Thoracic aorta (tissue), 2 donors: ENCODE measurements around the gene B4GALT7. TPM values are rescaled to one million over a fixed set of nuclear protein-coding genes. Genes with fewer than 3 reads are reported as not detected.

Experiments used
- ATAC-seq: fragments of 150-250 bp; one replicate; pipeline ENCODE4 v1.8.0; 2017; ENCODE audit warnings: low read depth; ENCODE audit not compliant: insufficient number of reproducible peaks, low FRiP score
- DNase-seq: peaks from one replicate; pipeline ENCODE4 v3.0.0-alpha.2; 2020; ENCODE audit warnings: low spot score
- H3K27ac ChIP-seq, 2 donors: fragments of 200-600 bp; sonication (generic); 1 replicate in 1 of 2; 2 replicates in 1 of 2; pipeline ENCODE4 v1.5.1; 2016; ENCODE audit warnings: mild to moderate bottlenecking in 2 of 2, moderate library complexity in 2 of 2
- H3K27me3 ChIP-seq: fragments of 200-600 bp; sonication (generic); replicated peaks from 2 replicates; pipeline ENCODE4 v1.6.0; 2016; ENCODE audit warnings: mild to moderate bottlenecking; ENCODE audit not compliant: insufficient read depth
- H3K36me3 ChIP-seq: fragments of 200-600 bp; sonication (generic); one replicate; pipeline ENCODE4 v1.5.1; 2016
- H3K4me1 ChIP-seq, 2 donors: fragments of 200-600 bp; sonication (generic); 1 replicate in 1 of 2; 2 replicates in 1 of 2; pipeline versions ENCODE4 v1.5.1 to v1.6.0; 2016; ENCODE audit warnings: low read depth in 2 of 2, mild to moderate bottlenecking in 1 of 2; ENCODE audit not compliant: control insufficient read depth in 1 of 2
- H3K4me3 ChIP-seq: fragments of 200-600 bp; sonication (generic); 2 replicates; pipeline ENCODE4 v1.5.1; 2016; ENCODE audit warnings: mild to moderate bottlenecking
- H3K9me3 ChIP-seq: fragments of 200-600 bp; sonication (generic); 2 replicates; pipeline ENCODE4 v1.5.1; 2016
- CTCF ChIP-seq: fragments of 200-600 bp; sonication (generic); IDR thresholded peaks from one replicate; pipeline ENCODE4 v1.5.1; 2019; ENCODE audit warnings: antibody characterized with exemption
- total RNA-seq, 2 donors: library from RNA; depleted of rRNA; stranded (reverse); fragments of >200 nt; gene quantifications; one replicate each; pipeline versions ENCODE4 v1.1.0 to v1.2.3, GENCODE V29; 2016

B4GALT7 gene
- total RNA-seq, 2 donors from 2014 or later, result 17.8 to 29.8 TPM

GRCh38 chr5:177598477-177598876 is 1.5 kb upstream of the B4GALT7 start:
- DNase-seq (no peak), ATAC-seq (no peak)

GRCh38 chr5:177600508-177601018 is 631 bp downstream of the B4GALT7 start:
- Histone ChIP-seq H3K4me3 (peak overlapping the region; percentile 97), H3K27me3 (no peaks in the 10 kb centered on the region), H3K36me3 (peaks cover 9% of the 10 kb centered on the region), H3K27ac (peak overlapping the region; percentile 86 to 94), H3K9me3 (no peaks in the 10 kb centered on the region), H3K4me1 (peaks cover 4 to 18% of the 10 kb centered on the region in 2 donors)
- TF ChIP-seq CTCF, result no peak
- DNase-seq (no peak), ATAC-seq (no peak)

More at GRCh38 chr5:177598477-177598876, 1.5 kb upstream of the B4GALT7 start:
- Histone ChIP-seq H3K36me3 (peaks cover 28% of the 10 kb centered on the region), H3K4me1 (peaks cover 4 to 28% of the 10 kb centered on the region in 2 donors), H3K27me3 (no peaks in the 10 kb centered on the region), H3K27ac (no peak overlapping the region), H3K9me3 (no peaks in the 10 kb centered on the region), H3K4me3 (no peak overlapping the region)
- TF ChIP-seq CTCF, result no peak

GRCh38 chr5:177601126-177601525 is 1.2 kb downstream of the B4GALT7 start:
- H3K4me1 ChIP-seq, result peaks cover 4 to 18% of the 10 kb centered on the region in 2 donors
- peak overlapping the region; percentile 97 for H3K4me3 ChIP-seq
- no peaks in the 10 kb centered on the region for H3K9me3 ChIP-seq
- ATAC-seq, result no peak
- DNase-seq, result no peak
- no peak for TF ChIP-seq CTCF
- H3K27ac ChIP-seq, result no peak overlapping the region
- no peaks in the 10 kb centered on the region for H3K27me3 ChIP-seq
- H3K36me3 ChIP-seq, result peaks cover 3% of the 10 kb centered on the region

- peaks cover 4 to 18% of the 10 kb centered on the region in 2 donors for H3K4me1 ChIP-seq
- no peak overlapping the region for H3K4me3 ChIP-seq
- DNase-seq, result no peak
- no peaks in the 10 kb centered on the region for H3K36me3 ChIP-seq
- no peak for TF ChIP-seq CTCF
- no peak for ATAC-seq
- H3K27ac ChIP-seq, result no peak overlapping the region
- H3K9me3 ChIP-seq, result no peaks in the 10 kb centered on the region
- no peaks in the 10 kb centered on the region for H3K27me3 ChIP-seq
Observed at GRCh38 chr5:177601577-177602457, 1.9 kb downstream of the B4GALT7 start.

GRCh38 chr5:177602458-177602830 is 2.5 kb downstream of the B4GALT7 start:
- no peaks in the 10 kb centered on the region for H3K36me3 ChIP-seq
- H3K4me1 ChIP-seq, result peaks cover 4 to 18% of the 10 kb centered on the region in 2 donors
- no peak for ATAC-seq
- no peak for TF ChIP-seq CTCF
- H3K27me3 ChIP-seq, result no peaks in the 10 kb centered on the region
- no peak overlapping the region for H3K27ac ChIP-seq
- no peak for DNase-seq
- no peak overlapping the region for H3K4me3 ChIP-seq
- H3K9me3 ChIP-seq, result no peaks in the 10 kb centered on the region
